ENCODE data around the gene DHX16.

DNA sequence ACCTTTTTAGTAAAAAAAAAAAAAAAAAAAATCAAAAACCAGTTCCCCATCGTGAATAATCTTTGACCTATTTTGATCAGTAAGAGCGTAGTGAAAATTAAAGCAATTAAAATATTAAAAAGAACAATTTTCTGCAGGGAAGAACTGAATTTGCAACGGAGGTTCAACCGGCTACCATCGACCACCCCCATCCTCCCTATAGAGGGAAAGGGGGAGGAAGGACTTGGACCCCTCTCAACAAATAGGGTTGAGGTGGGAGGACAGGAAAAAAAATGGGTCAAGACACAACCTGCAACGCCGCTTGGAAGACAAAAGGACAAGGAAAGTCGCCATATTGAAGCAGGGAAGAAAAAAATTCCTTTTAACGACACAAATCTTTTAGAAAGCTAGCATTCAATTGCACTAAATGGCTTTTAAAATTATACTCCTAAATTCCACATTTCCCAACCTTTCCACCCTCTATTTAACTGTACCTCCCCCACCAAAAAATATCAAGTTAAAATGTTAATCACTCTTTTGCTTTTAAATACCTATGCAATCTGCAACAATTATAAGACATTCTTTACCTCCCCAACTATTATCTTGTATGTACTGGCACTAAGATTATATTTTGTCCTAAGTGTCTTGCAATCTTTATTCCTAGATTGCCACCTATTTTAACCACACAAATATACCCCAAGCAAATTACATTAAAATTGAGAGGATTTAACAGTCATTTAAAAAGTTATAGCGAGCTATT, 57.4 kb downstream of the DHX16 start:
- no peak for TF ChIP-seq POLR2A (IDR thresholded peaks at IDR 0.05)
- TF ChIP-seq, protein P1, sequence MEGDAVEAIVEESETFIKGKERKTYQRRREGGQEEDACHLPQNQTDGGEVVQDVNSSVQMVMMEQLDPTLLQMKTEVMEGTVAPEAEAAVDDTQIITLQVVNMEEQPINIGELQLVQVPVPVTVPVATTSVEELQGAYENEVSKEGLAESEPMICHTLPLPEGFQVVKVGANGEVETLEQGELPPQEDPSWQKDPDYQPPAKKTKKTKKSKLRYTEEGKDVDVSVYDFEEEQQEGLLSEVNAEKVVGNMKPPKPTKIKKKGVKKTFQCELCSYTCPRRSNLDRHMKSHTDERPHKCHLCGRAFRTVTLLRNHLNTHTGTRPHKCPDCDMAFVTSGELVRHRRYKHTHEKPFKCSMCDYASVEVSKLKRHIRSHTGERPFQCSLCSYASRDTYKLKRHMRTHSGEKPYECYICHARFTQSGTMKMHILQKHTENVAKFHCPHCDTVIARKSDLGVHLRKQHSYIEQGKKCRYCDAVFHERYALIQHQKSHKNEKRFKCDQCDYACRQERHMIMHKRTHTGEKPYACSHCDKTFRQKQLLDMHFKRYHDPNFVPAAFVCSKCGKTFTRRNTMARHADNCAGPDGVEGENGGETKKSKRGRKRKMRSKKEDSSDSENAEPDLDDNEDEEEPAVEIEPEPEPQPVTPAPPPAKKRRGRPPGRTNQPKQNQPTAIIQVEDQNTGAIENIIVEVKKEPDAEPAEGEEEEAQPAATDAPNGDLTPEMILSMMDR (IDR thresholded peaks at IDR 0.05) = no peak

All from uterus (tissue), 2 donors.